ENCODE results near the gene KCNQ5. TPM values are rescaled to one million over a fixed set of nuclear protein-coding genes. Genes with fewer than 3 reads are reported as not detected.

Gene KCNQ5
- total RNA-seq, 4 donors from 2014 or later = 0.96 to 3.4 (median 1.5) TPM

- ATAC-seq = no peak
- Histone ChIP-seq H3K27me3 (no peaks in the 10 kb centered on the region), H3K9me3 (no peaks in the 10 kb centered on the region), H3K4me1 (peaks cover 0 to 3% (median 0%) of the 10 kb centered on the region in 3 donors), H3K36me3 (no peaks in the 10 kb centered on the region), H3K27ac (no peak overlapping the region), H3K4me3 (no peak overlapping the region)
- no peak for TF ChIP-seq POLR2AphosphoS5 (IDR thresholded peaks at IDR 0.05)
- TF ChIP-seq CTCF (IDR thresholded peaks at IDR 0.05) = no peak
- no peak for TF ChIP-seq POLR2A (IDR thresholded peaks at IDR 0.05)
- TF ChIP-seq EP300 (IDR thresholded peaks at IDR 0.05) = no peak
- 80 to 89% methylated on average over 1 of the region's 1 CpG for WGBS, 2 donors (ENCODE audit: low coverage in 1 of 2)
These were observed 344.9 kb downstream of the KCNQ5 start for GRCh38 chr6:72966628-72967280.

GRCh38 chr6:72967329-72967728 lies 345.5 kb downstream of the KCNQ5 start:
- no peak overlapping the region for H3K4me3 ChIP-seq
- no peaks in the 10 kb centered on the region for H3K36me3 ChIP-seq
- H3K27ac ChIP-seq = no peak overlapping the region
- no peaks in the 10 kb centered on the region for H3K9me3 ChIP-seq
- 82% methylated on average over 1 of the region's 1 CpG; no CpG with 5 or more reads in 1 of the 2 donors for WGBS, 2 donors (ENCODE audit: low coverage in 1 of 2)
- no peak for ATAC-seq
- H3K4me1 ChIP-seq = peaks cover 0 to 3% (median 0%) of the 10 kb centered on the region in 3 donors
- TF ChIP-seq CTCF (IDR thresholded peaks at IDR 0.05) = no peak
- no peak for TF ChIP-seq EP300 (IDR thresholded peaks at IDR 0.05)
- TF ChIP-seq POLR2AphosphoS5 (IDR thresholded peaks at IDR 0.05) = no peak
- no peak for TF ChIP-seq POLR2A (IDR thresholded peaks at IDR 0.05)
- H3K27me3 ChIP-seq = no peaks in the 10 kb centered on the region

- H3K36me3 ChIP-seq = no peaks in the 10 kb centered on the region
- TF ChIP-seq CTCF (IDR thresholded peaks at IDR 0.05) = no peak
- TF ChIP-seq POLR2A (IDR thresholded peaks at IDR 0.05) = no peak
- TF ChIP-seq EP300 (IDR thresholded peaks at IDR 0.05) = no peak
- TF ChIP-seq POLR2AphosphoS5 (IDR thresholded peaks at IDR 0.05) = no peak
- 75 to 77% methylated on average over 1 of the region's 1 CpG for WGBS, 2 donors (ENCODE audit: low coverage in 1 of 2)
- no peak overlapping the region for H3K27ac ChIP-seq
- no peak for ATAC-seq
- no peak overlapping the region for H3K4me3 ChIP-seq
- H3K9me3 ChIP-seq = no peaks in the 10 kb centered on the region
- no peaks in the 10 kb centered on the region for H3K27me3 ChIP-seq
- H3K4me1 ChIP-seq = no peaks in the 10 kb centered on the region
These were observed 346.8 kb downstream of the KCNQ5 start for GRCh38 chr6:72968704-72969103.

GRCh38 chr6:72969666-72970065 lies 347.8 kb downstream of the KCNQ5 start:
- H3K9me3 ChIP-seq = no peaks in the 10 kb centered on the region
- H3K27ac ChIP-seq = no peak overlapping the region
- TF ChIP-seq POLR2AphosphoS5 (IDR thresholded peaks at IDR 0.05) (no peak), EP300 (IDR thresholded peaks at IDR 0.05) (no peak), POLR2A (IDR thresholded peaks at IDR 0.05) (no peak)
- no peak overlapping the region for H3K4me3 ChIP-seq
- WGBS, 2 donors (ENCODE audit: low coverage in 1 of 2) = 61 to 100% methylated on average over 1 to 2 of the region's 2 CpGs
- H3K36me3 ChIP-seq = no peaks in the 10 kb centered on the region
- no peaks in the 10 kb centered on the region for H3K27me3 ChIP-seq
- ATAC-seq = no peak
- H3K4me1 ChIP-seq = no peaks in the 10 kb centered on the region

- Histone ChIP-seq H3K36me3 (no peaks in the 10 kb centered on the region), H3K27ac (no peak overlapping the region), H3K9me3 (no peaks in the 10 kb centered on the region), H3K27me3 (no peaks in the 10 kb centered on the region), H3K4me1 (peaks cover 0 to 21% (median 5%) of the 10 kb centered on the region in 3 donors), H3K4me3 (no peak overlapping the region)
- TF ChIP-seq CTCF (IDR thresholded peaks at IDR 0.05) (no peak), POLR2AphosphoS5 (IDR thresholded peaks at IDR 0.05) (no peak), EP300 (IDR thresholded peaks at IDR 0.05) (no peak), POLR2A (IDR thresholded peaks at IDR 0.05) (no peak)
- no peak for ATAC-seq
These were observed 350.7 kb downstream of the KCNQ5 start for GRCh38 chr6:72972579-72972978.
